Mucosa of stomach (tissue), 1 donor: ENCODE measurements around the gene SMOC2.

Source experiments
- H3K27me3 ChIP-seq: one replicate; pipeline ENCODE4 v1.7.0; 2013; ENCODE audit warnings: mild to moderate bottlenecking, low read length; ENCODE audit not compliant: control insufficient read depth, insufficient read depth
- H3K36me3 ChIP-seq: one replicate; pipeline ENCODE4 v1.7.0; 2013; ENCODE audit warnings: low read length; ENCODE audit not compliant: control insufficient read depth, insufficient read depth
- H3K4me1 ChIP-seq: one replicate; pipeline ENCODE4 v1.7.0; 2013; ENCODE audit warnings: mild to moderate bottlenecking, low read length; ENCODE audit not compliant: control insufficient read depth, insufficient read depth
- H3K4me3 ChIP-seq: one replicate; pipeline ENCODE4 v1.7.0; 2013; ENCODE audit warnings: low read length
- H3K9ac ChIP-seq: one replicate; pipeline ENCODE4 v1.7.0; 2013; ENCODE audit warnings: mild to moderate bottlenecking, low read length, moderate library complexity
- H3K9me3 ChIP-seq: one replicate; pipeline ENCODE4 v1.7.0; 2013; ENCODE audit warnings: mild to moderate bottlenecking, low read length, moderate library complexity; ENCODE audit not compliant: control insufficient read depth
- donor health status: Pancreatic carcinoma.

SMOC2 gene

GRCh38 chr6:168410035-168410434 is 30.9 kb upstream of the SMOC2 start:
- no peaks in the 10 kb centered on the region for H3K4me1 ChIP-seq
- no peaks in the 10 kb centered on the region for H3K9me3 ChIP-seq
- H3K4me3 ChIP-seq = no peak overlapping the region
- no peaks in the 10 kb centered on the region for H3K36me3 ChIP-seq
- no peak overlapping the region for H3K9ac ChIP-seq
- H3K27me3 ChIP-seq = no peaks in the 10 kb centered on the region

GRCh38 chr6:168410554-168411011 is 30.4 kb upstream of the SMOC2 start:
- Histone ChIP-seq H3K4me3 (no peak overlapping the region), H3K27me3 (no peaks in the 10 kb centered on the region), H3K4me1 (no peaks in the 10 kb centered on the region), H3K36me3 (no peaks in the 10 kb centered on the region), H3K9ac (no peak overlapping the region), H3K9me3 (no peaks in the 10 kb centered on the region)

- Histone ChIP-seq H3K36me3 (no peaks in the 10 kb centered on the region), H3K4me1 (no peaks in the 10 kb centered on the region), H3K27me3 (no peaks in the 10 kb centered on the region), H3K9me3 (no peaks in the 10 kb centered on the region), H3K4me3 (no peak overlapping the region), H3K9ac (no peak overlapping the region)
Observed at GRCh38 chr6:168411130-168411529, 29.9 kb upstream of the SMOC2 start.

GRCh38 chr6:168411793-168412192 is 29.2 kb upstream of the SMOC2 start:
- no peaks in the 10 kb centered on the region for H3K9me3 ChIP-seq
- no peak overlapping the region for H3K4me3 ChIP-seq
- H3K27me3 ChIP-seq = no peaks in the 10 kb centered on the region
- H3K36me3 ChIP-seq = no peaks in the 10 kb centered on the region
- no peaks in the 10 kb centered on the region for H3K4me1 ChIP-seq
- no peak overlapping the region for H3K9ac ChIP-seq

GRCh38 chr6:168412456-168412855 is 28.5 kb upstream of the SMOC2 start:
- no peaks in the 10 kb centered on the region for H3K9me3 ChIP-seq
- no peak overlapping the region for H3K9ac ChIP-seq
- H3K4me1 ChIP-seq = no peaks in the 10 kb centered on the region
- H3K27me3 ChIP-seq = no peaks in the 10 kb centered on the region
- no peaks in the 10 kb centered on the region for H3K36me3 ChIP-seq
- H3K4me3 ChIP-seq = no peak overlapping the region

- Histone ChIP-seq H3K9me3 (no peaks in the 10 kb centered on the region), H3K36me3 (no peaks in the 10 kb centered on the region), H3K4me1 (no peaks in the 10 kb centered on the region), H3K9ac (no peak overlapping the region), H3K27me3 (no peaks in the 10 kb centered on the region), H3K4me3 (no peak overlapping the region)
Observed at GRCh38 chr6:168413018-168413720, 27.8 kb upstream of the SMOC2 start.

GRCh38 chr6:168413856-168414255 is 27.1 kb upstream of the SMOC2 start:
- Histone ChIP-seq H3K4me3 (no peak overlapping the region), H3K4me1 (no peaks in the 10 kb centered on the region), H3K9ac (no peak overlapping the region), H3K36me3 (no peaks in the 10 kb centered on the region), H3K9me3 (no peaks in the 10 kb centered on the region), H3K27me3 (no peaks in the 10 kb centered on the region)

- Histone ChIP-seq H3K4me1 (no peaks in the 10 kb centered on the region), H3K36me3 (no peaks in the 10 kb centered on the region), H3K27me3 (no peaks in the 10 kb centered on the region), H3K4me3 (no peak overlapping the region), H3K9ac (no peak overlapping the region), H3K9me3 (no peaks in the 10 kb centered on the region)
Observed at GRCh38 chr6:168414336-168415097, 26.5 kb upstream of the SMOC2 start.

- H3K36me3 ChIP-seq = no peaks in the 10 kb centered on the region
- H3K27me3 ChIP-seq = no peaks in the 10 kb centered on the region
- H3K4me3 ChIP-seq = no peak overlapping the region
- H3K4me1 ChIP-seq = no peaks in the 10 kb centered on the region
- H3K9ac ChIP-seq = no peak overlapping the region
- no peaks in the 10 kb centered on the region for H3K9me3 ChIP-seq
Observed at GRCh38 chr6:168415098-168415992, 25.6 kb upstream of the SMOC2 start.

GRCh38 chr6:168415993-168416530 is 24.9 kb upstream of the SMOC2 start:
- Histone ChIP-seq H3K9ac (no peak overlapping the region), H3K9me3 (no peaks in the 10 kb centered on the region), H3K4me3 (no peak overlapping the region), H3K27me3 (peaks cover 2% of the 10 kb centered on the region), H3K4me1 (no peaks in the 10 kb centered on the region), H3K36me3 (no peaks in the 10 kb centered on the region)

GRCh38 chr6:168416531-168416930 is 24.5 kb upstream of the SMOC2 start:
- Histone ChIP-seq H3K9me3 (no peaks in the 10 kb centered on the region), H3K4me1 (no peaks in the 10 kb centered on the region), H3K27me3 (peaks cover 2% of the 10 kb centered on the region)

More at GRCh38 chr6:168416531-168416930, 24.5 kb upstream of the SMOC2 start:
- H3K4me3 ChIP-seq = no peak overlapping the region
- no peak overlapping the region for H3K9ac ChIP-seq
- no peaks in the 10 kb centered on the region for H3K36me3 ChIP-seq
